Measurements from ENCODE around the gene PPP1R8.

Gene PPP1R8

GRCh38 chr1:27884006-27884954 is 53.7 kb downstream of the PPP1R8 start:
- no peaks in the 10 kb centered on the region for H4K20me1 ChIP-seq (ENCODE audit: insufficient read depth, low read length)
- H3K36me3 ChIP-seq (ENCODE audit: insufficient read depth, low read length) = peaks cover 52% of the 10 kb centered on the region
- no peaks in the 10 kb centered on the region for H3F3A ChIP-seq (ENCODE audit: insufficient read depth, low read length)
- H3K4me3 ChIP-seq (ENCODE audit: low read depth, low read length, poor library complexity, severe bottlenecking) = peak overlapping the region; percentile 6
- no peaks in the 10 kb centered on the region for H3K27me3 ChIP-seq (ENCODE audit: insufficient read depth, low read length)
- no peak overlapping the region for H2AFZ ChIP-seq (ENCODE audit: low read length)
- peak overlapping the region; percentile 43; the same call in 1 of the 2 replicates for H3K9ac ChIP-seq (ENCODE audit: low read length)
- H3K79me2 ChIP-seq (ENCODE audit: insufficient read depth, low read length) = no peaks in the 10 kb centered on the region
- no peaks in the 10 kb centered on the region for H3K9me3 ChIP-seq (ENCODE audit: low read length)
- H3K4me1 ChIP-seq (ENCODE audit: insufficient read depth, low read length, severe bottlenecking) = peaks cover 53% of the 10 kb centered on the region
- peak overlapping the region; percentile 89 for H3K27ac ChIP-seq (ENCODE audit: low read depth, low read length, poor library complexity, severe bottlenecking)
- TF ChIP-seq CTCF (IDR thresholded peaks at IDR 0.05; ENCODE audit: low read length) (no peak), EZH2 (IDR thresholded peaks at IDR 0.05; ENCODE audit: borderline replicate concordance, low read length) (no peak)
- H3K9me2 ChIP-seq (ENCODE audit: low read depth, low read length) = no peaks in the 10 kb centered on the region
- H3K4me2 ChIP-seq (ENCODE audit: low read length) = peak overlapping the region; percentile 42; the same call in 1 of the 2 replicates

DNA sequence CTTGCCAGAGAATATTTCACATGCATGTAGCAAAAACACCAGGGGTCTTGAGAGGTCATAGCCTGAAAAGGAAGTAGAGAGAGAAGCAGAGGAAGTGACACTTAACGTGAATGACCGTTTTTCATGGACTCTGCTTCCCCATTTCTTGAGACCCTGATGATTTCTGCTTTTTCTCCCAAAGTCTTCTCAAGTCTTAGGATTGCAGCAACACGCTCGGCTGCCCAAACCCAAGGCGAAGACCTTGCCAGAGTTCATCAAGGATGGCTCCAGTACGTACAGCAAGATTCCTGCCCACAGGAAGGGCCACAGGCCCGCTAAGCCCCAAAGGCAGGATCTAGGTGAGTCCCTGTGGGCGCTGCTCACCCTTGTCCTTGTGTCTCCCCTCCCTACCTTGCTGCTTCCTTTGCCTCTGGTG is 54.5 kb downstream of the PPP1R8 start:
- Histone ChIP-seq H4K20me1 (ENCODE audit: insufficient read depth, low read length) (no peaks in the 10 kb centered on the region), H3K4me3 (ENCODE audit: low read depth, low read length, poor library complexity, severe bottlenecking) (no peak overlapping the region), H3K27me3 (ENCODE audit: insufficient read depth, low read length) (no peaks in the 10 kb centered on the region), H3K4me1 (ENCODE audit: insufficient read depth, low read length, severe bottlenecking) (peaks cover 62% of the 10 kb centered on the region), H3K79me2 (ENCODE audit: insufficient read depth, low read length) (no peaks in the 10 kb centered on the region), H2AFZ (ENCODE audit: low read length) (no peak overlapping the region), H3K9me3 (ENCODE audit: low read length) (no peaks in the 10 kb centered on the region), H3K9me2 (ENCODE audit: low read depth, low read length) (no peaks in the 10 kb centered on the region), H3K27ac (ENCODE audit: low read depth, low read length, poor library complexity, severe bottlenecking) (peak overlapping the region; percentile 89), H3F3A (ENCODE audit: insufficient read depth, low read length) (no peaks in the 10 kb centered on the region), H3K36me3 (ENCODE audit: insufficient read depth, low read length) (peaks cover 58% of the 10 kb centered on the region), H3K9ac (ENCODE audit: low read length) (peak overlapping the region; percentile 43; the same call in 1 of the 2 replicates), H3K4me2 (ENCODE audit: low read length) (peak overlapping the region; percentile 42; the same call in 1 of the 2 replicates)
- TF ChIP-seq CTCF (IDR thresholded peaks at IDR 0.05; ENCODE audit: low read length) = no peak
- TF ChIP-seq EZH2 (IDR thresholded peaks at IDR 0.05; ENCODE audit: borderline replicate concordance, low read length) = no peak

GRCh38 chr1:27885621-27886352 is 55.2 kb downstream of the PPP1R8 start:
- peaks cover 69% of the 10 kb centered on the region for H3K4me1 ChIP-seq (ENCODE audit: insufficient read depth, low read length, severe bottlenecking)
- no peak overlapping the region for H3K4me3 ChIP-seq (ENCODE audit: low read depth, low read length, poor library complexity, severe bottlenecking)

More at GRCh38 chr1:27885621-27886352, 55.2 kb downstream of the PPP1R8 start:
- Histone ChIP-seq H3K9me2 (ENCODE audit: low read depth, low read length) (no peaks in the 10 kb centered on the region), H3K27ac (ENCODE audit: low read depth, low read length, poor library complexity, severe bottlenecking) (peak overlapping the region; percentile 92), H3K79me2 (ENCODE audit: insufficient read depth, low read length) (no peaks in the 10 kb centered on the region), H3K36me3 (ENCODE audit: insufficient read depth, low read length) (peaks cover 58% of the 10 kb centered on the region), H3F3A (ENCODE audit: insufficient read depth, low read length) (0 out of 2 replicates have a peak, but pooled peaks cover under 1% of the 10 kb centered on the region), H3K9me3 (ENCODE audit: low read length) (no peaks in the 10 kb centered on the region), H3K4me2 (ENCODE audit: low read length) (no peak overlapping the region), H4K20me1 (ENCODE audit: insufficient read depth, low read length) (no peaks in the 10 kb centered on the region), H3K27me3 (ENCODE audit: insufficient read depth, low read length) (no peaks in the 10 kb centered on the region), H3K9ac (ENCODE audit: low read length) (no peak overlapping the region), H2AFZ (ENCODE audit: low read length) (no peak overlapping the region)
- TF ChIP-seq CTCF (IDR thresholded peaks at IDR 0.05; ENCODE audit: low read length) (no peak), EZH2 (IDR thresholded peaks at IDR 0.05; ENCODE audit: borderline replicate concordance, low read length) (no peak)
